ENCODE results near the gene FBLN1. TPM values are rescaled to one million over a fixed set of nuclear protein-coding genes. Genes with fewer than 3 reads are reported as not detected.

The FBLN1 gene
- total and polyA plus RNA-seq, 2 experiments from 2014 or later, result 137 to 304 TPM

GRCh38 chr22:45562102-45562501, 59.4 kb downstream of the FBLN1 start:
- WGBS, 2 experiments (ENCODE audit: low coverage in 1 of 2, low lambda C conversion rate in 2 of 2, missing lambda C conversion rate in 2 of 2), result 81 to 84% methylated on average over 5 of the region's 5 CpGs
- no peaks in the 10 kb centered on the region for H3K79me2 ChIP-seq (ENCODE audit: insufficient read depth)
- no peak overlapping the region for H3K27ac ChIP-seq
- TF ChIP-seq EZH2phosphoT487 (IDR thresholded peaks at IDR 0.05; ENCODE audit: insufficient read depth, low read depth) (no peak), EZH2 (IDR thresholded peaks at IDR 0.05; ENCODE audit: insufficient read depth, poor library complexity, severe bottlenecking) (no peak)
- H3K9me3 ChIP-seq (ENCODE audit: low read depth), result no peaks in the 10 kb centered on the region
- H3K36me3 ChIP-seq (ENCODE audit: low read depth), result peaks cover 22% of the 10 kb centered on the region; the same call in 1 of the 2 replicates
- no peak overlapping the region for H3K4me3 ChIP-seq
- H3K9ac ChIP-seq, result no peak overlapping the region
- no peaks in the 10 kb centered on the region for H4K20me1 ChIP-seq (ENCODE audit: insufficient read depth)
- no peak overlapping the region for H3K4me2 ChIP-seq (ENCODE audit: unreplicated experiment)
- in situ Hi-C loops (cut with MboI), result no loop called here
- no peaks in the 10 kb centered on the region for H3K9me2 ChIP-seq (ENCODE audit: insufficient read depth)
- H3F3A ChIP-seq (ENCODE audit: insufficient read depth), result no peaks in the 10 kb centered on the region
- H2AFZ ChIP-seq, result no peak overlapping the region
- no peak for DNase-seq
- no peaks in the 10 kb centered on the region for H3K4me1 ChIP-seq (ENCODE audit: insufficient read depth)
- no peaks in the 10 kb centered on the region for H3K27me3 ChIP-seq (replicated peaks; ENCODE audit: insufficient read depth)

- H3K4me2 ChIP-seq (ENCODE audit: unreplicated experiment), result no peak overlapping the region
- H3K4me1 ChIP-seq (ENCODE audit: insufficient read depth), result no peaks in the 10 kb centered on the region
- DNase-seq, result no peak
- no peaks in the 10 kb centered on the region for H4K20me1 ChIP-seq (ENCODE audit: insufficient read depth)
- no peak overlapping the region for H3K27ac ChIP-seq
- H3K9ac ChIP-seq, result no peak overlapping the region
- H3K79me2 ChIP-seq (ENCODE audit: insufficient read depth), result no peaks in the 10 kb centered on the region
- H3K27me3 ChIP-seq (replicated peaks; ENCODE audit: insufficient read depth), result no peaks in the 10 kb centered on the region
- no peaks in the 10 kb centered on the region for H3K9me2 ChIP-seq (ENCODE audit: insufficient read depth)
- in situ Hi-C loops (cut with MboI), result no loop called here
- no peak for TF ChIP-seq EZH2phosphoT487 (IDR thresholded peaks at IDR 0.05; ENCODE audit: insufficient read depth, low read depth)
- TF ChIP-seq EZH2 (IDR thresholded peaks at IDR 0.05; ENCODE audit: insufficient read depth, poor library complexity, severe bottlenecking), result no peak
- no peaks in the 10 kb centered on the region for H3F3A ChIP-seq (ENCODE audit: insufficient read depth)
- H2AFZ ChIP-seq, result no peak overlapping the region
- peaks cover 22% of the 10 kb centered on the region; the same call in 1 of the 2 replicates for H3K36me3 ChIP-seq (ENCODE audit: low read depth)
- no peak overlapping the region for H3K4me3 ChIP-seq
- H3K9me3 ChIP-seq (ENCODE audit: low read depth), result no peaks in the 10 kb centered on the region
- 91 to 92% methylated on average over 42 to 44 of the region's 44 CpGs for WGBS, 2 experiments (ENCODE audit: low coverage in 1 of 2, low lambda C conversion rate in 2 of 2, missing lambda C conversion rate in 2 of 2)
Observed at GRCh38 chr22:45562537-45563361, 60.1 kb downstream of the FBLN1 start.

- Histone ChIP-seq H4K20me1 (ENCODE audit: insufficient read depth) (no peaks in the 10 kb centered on the region), H3K4me2 (ENCODE audit: unreplicated experiment) (no peak overlapping the region), H3F3A (ENCODE audit: insufficient read depth) (no peaks in the 10 kb centered on the region), H3K9me3 (ENCODE audit: low read depth) (no peaks in the 10 kb centered on the region), H2AFZ (no peak overlapping the region), H3K27ac (no peak overlapping the region), H3K9me2 (ENCODE audit: insufficient read depth) (no peaks in the 10 kb centered on the region), H3K4me3 (no peak overlapping the region), H3K79me2 (ENCODE audit: insufficient read depth) (no peaks in the 10 kb centered on the region), H3K27me3 (replicated peaks; ENCODE audit: insufficient read depth) (no peaks in the 10 kb centered on the region), H3K36me3 (ENCODE audit: low read depth) (peaks cover 16% of the 10 kb centered on the region; the same call in 1 of the 2 replicates), H3K9ac (no peak overlapping the region), H3K4me1 (ENCODE audit: insufficient read depth) (no peaks in the 10 kb centered on the region)
- no peak for DNase-seq
- in situ Hi-C loops (cut with MboI), result no loop called here
- TF ChIP-seq EZH2phosphoT487 (IDR thresholded peaks at IDR 0.05; ENCODE audit: insufficient read depth, low read depth) (no peak), EZH2 (IDR thresholded peaks at IDR 0.05; ENCODE audit: insufficient read depth, poor library complexity, severe bottlenecking) (no peak)
- WGBS, 2 experiments (ENCODE audit: low coverage in 1 of 2, low lambda C conversion rate in 2 of 2, missing lambda C conversion rate in 2 of 2), result 82 to 85% methylated on average over 19 to 20 of the region's 20 CpGs
Observed at GRCh38 chr22:45563362-45564040, 60.8 kb downstream of the FBLN1 start.

- Histone ChIP-seq H2AFZ (no peak overlapping the region), H4K20me1 (ENCODE audit: insufficient read depth) (no peaks in the 10 kb centered on the region), H3K27me3 (replicated peaks; ENCODE audit: insufficient read depth) (no peaks in the 10 kb centered on the region), H3K9me2 (ENCODE audit: insufficient read depth) (no peaks in the 10 kb centered on the region), H3K27ac (no peak overlapping the region), H3K9me3 (ENCODE audit: low read depth) (no peaks in the 10 kb centered on the region), H3K4me3 (no peak overlapping the region), H3F3A (ENCODE audit: insufficient read depth) (no peaks in the 10 kb centered on the region), H3K9ac (no peak overlapping the region), H3K4me2 (ENCODE audit: unreplicated experiment) (no peak overlapping the region), H3K4me1 (ENCODE audit: insufficient read depth) (no peaks in the 10 kb centered on the region), H3K79me2 (ENCODE audit: insufficient read depth) (no peaks in the 10 kb centered on the region), H3K36me3 (ENCODE audit: low read depth) (peaks cover 9% of the 10 kb centered on the region; the same call in 1 of the 2 replicates)
- 68 to 70% methylated on average over 13 of the region's 13 CpGs for WGBS, 2 experiments (ENCODE audit: low coverage in 1 of 2, low lambda C conversion rate in 2 of 2, missing lambda C conversion rate in 2 of 2)
- TF ChIP-seq EZH2 (IDR thresholded peaks at IDR 0.05; ENCODE audit: insufficient read depth, poor library complexity, severe bottlenecking), result no peak
- no peak for TF ChIP-seq EZH2phosphoT487 (IDR thresholded peaks at IDR 0.05; ENCODE audit: insufficient read depth, low read depth)
- peak; percentile 19 for DNase-seq
- in situ Hi-C loops (cut with MboI), result no loop called here
Observed at GRCh38 chr22:45564349-45565030, 61.8 kb downstream of the FBLN1 start.

Measured in GM23248 (cell line).